ENCODE measurements around the gene ANKRD40.
A peak's percentile ranks its signal among the peaks of the same experiment; 100 is the strongest.

The ANKRD40 gene

DNA sequence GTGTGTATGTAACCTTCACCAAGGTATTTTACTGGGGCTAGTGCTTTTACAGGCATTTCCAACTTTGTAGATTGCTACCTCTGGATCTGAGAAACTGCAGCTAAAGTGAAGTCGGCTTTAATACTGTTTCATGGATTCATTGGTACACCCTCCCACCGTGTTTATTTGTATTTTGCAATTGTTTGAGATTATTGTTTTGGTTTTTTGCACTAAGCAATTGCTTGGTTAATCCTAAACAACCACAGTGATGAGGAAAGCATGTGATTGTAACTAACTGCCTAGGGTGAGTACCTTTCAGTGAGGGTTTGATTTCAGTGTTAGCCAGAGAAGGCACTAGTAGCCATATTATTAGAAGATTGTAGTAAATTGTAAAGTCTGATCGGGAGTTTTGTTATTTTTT lies 15.0 kb upstream of the ANKRD40 start:
- Histone ChIP-seq H3K18ac (ENCODE audit: low read length) (no peak overlapping the region), H2BK120ac (ENCODE audit: low read depth, low read length) (no peak overlapping the region), H2BK15ac (ENCODE audit: low read length) (no peak overlapping the region), H3K14ac (ENCODE audit: low read length) (no peak overlapping the region), H3K36me3 (replicated peaks in 1 of 2; ENCODE audit: control insufficient read depth in 2 of 2, insufficient read depth in 2 of 2, low read length in 2 of 2) (peaks cover 0 to 46% of the 10 kb centered on the region in 2 donors), H2BK5ac (ENCODE audit: low read length) (no peak overlapping the region), H3K9ac (ENCODE audit: low read depth, low read length, poor library complexity) (no peak overlapping the region), H3K9me3 (replicated peaks in 1 of 2; ENCODE audit: control insufficient read depth in 2 of 2, insufficient read depth in 1 of 2, low read depth in 1 of 2, low read length in 2 of 2) (peaks cover 0 to 2% of the 10 kb centered on the region in 2 donors), H3K79me1 (ENCODE audit: low read depth, low read length) (peaks cover 2% of the 10 kb centered on the region), H4K8ac (ENCODE audit: low read depth, low read length) (no peak overlapping the region), H4K91ac (ENCODE audit: low read depth, low read length, poor library complexity) (no peak overlapping the region), H3K4me2 (ENCODE audit: insufficient read depth, low read length, poor library complexity, severe bottlenecking) (no peak overlapping the region), H3K4me3 (ENCODE audit: low read length in 2 of 2) (no peak overlapping the region), H2AK5ac (ENCODE audit: low read depth, low read length) (no peak overlapping the region), H3K4ac (ENCODE audit: low read length) (no peak overlapping the region), H2BK12ac (ENCODE audit: low read length) (no peak overlapping the region), H3K27ac (replicated peaks; ENCODE audit: low read length) (no peak overlapping the region), H3K27me3 (ENCODE audit: control insufficient read depth in 3 of 3, insufficient read depth in 3 of 3, low read depth in 1 of 3, low read length in 3 of 3) (no peaks in the 10 kb centered on the region), H3K23ac (ENCODE audit: low read depth, low read length, poor library complexity) (no peak overlapping the region), H2AFZ (ENCODE audit: low read length) (no peak overlapping the region), H3K4me1 (ENCODE audit: control insufficient read depth in 2 of 2, insufficient read depth in 1 of 2, low read depth in 1 of 2, low read length in 2 of 2) (peaks cover 2 to 11% of the 10 kb centered on the region in 2 donors)
- DNase-seq (ENCODE audit: low spot score), result no peak
- WGBS, 2 donors (ENCODE audit: extremely low coverage in 2 of 2, insufficient read length in 2 of 2, insufficient replicate concordance in 1 of 2), result no CpG with 5 or more reads among the region's 3 CpGs

DNA sequence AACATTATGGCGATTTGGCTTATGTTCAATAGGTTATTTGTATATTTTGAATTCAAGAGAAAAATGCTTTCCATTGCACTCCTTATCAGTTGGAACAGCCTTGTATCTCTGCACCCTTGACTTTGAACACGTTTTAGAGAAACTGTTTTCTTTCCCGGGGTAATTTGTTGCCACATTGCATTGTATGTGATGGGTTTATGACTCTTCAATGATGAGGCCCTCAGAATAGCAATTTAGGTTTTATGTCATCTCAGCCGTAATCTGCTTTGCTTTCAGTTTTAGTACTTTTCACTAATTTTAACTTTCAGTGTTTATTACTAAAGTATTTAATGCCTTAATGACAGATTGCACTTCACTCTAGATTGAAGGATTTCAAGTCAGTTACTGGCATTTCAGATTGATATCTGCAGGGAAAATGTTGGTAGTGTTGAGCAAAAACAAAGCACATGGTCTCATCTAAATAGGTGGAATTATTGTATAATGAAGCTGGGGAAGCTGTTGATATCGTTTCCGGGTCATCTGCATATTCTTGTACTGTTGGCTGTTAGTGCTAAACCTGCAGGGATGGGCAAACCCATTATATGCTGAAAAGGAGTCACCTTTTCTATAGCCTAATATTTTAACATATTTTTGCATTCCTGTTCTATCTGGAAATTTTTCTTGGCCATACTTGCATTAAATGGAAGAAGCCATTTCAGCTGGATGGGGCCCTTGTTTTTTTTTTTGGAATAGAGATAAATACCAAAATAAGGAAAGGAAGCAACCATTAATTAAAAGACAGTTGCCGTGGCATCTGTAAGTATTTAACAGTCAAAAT lies 13.7 kb upstream of the ANKRD40 start:
- no peak overlapping the region for H2AFZ ChIP-seq (ENCODE audit: low read length)
- DNase-seq (ENCODE audit: low spot score), result no peak
- H4K8ac ChIP-seq (ENCODE audit: low read depth, low read length), result no peak overlapping the region
- no peak overlapping the region for H4K91ac ChIP-seq (ENCODE audit: low read depth, low read length, poor library complexity)
- H3K14ac ChIP-seq (ENCODE audit: low read length), result no peak overlapping the region
- H3K9me3 ChIP-seq (replicated peaks in 1 of 2; ENCODE audit: control insufficient read depth in 2 of 2, insufficient read depth in 1 of 2, low read depth in 1 of 2, low read length in 2 of 2), result no peaks in the 10 kb centered on the region
- H3K79me1 ChIP-seq (ENCODE audit: low read depth, low read length), result no peaks in the 10 kb centered on the region
- WGBS, 2 donors (ENCODE audit: extremely low coverage in 2 of 2, insufficient read length in 2 of 2, insufficient replicate concordance in 1 of 2), result no CpG with 5 or more reads among the region's 7 CpGs
- peak overlapping the region in 1 of 2 donors; percentile 98 for H3K4me3 ChIP-seq (ENCODE audit: low read length in 2 of 2)
- H3K23ac ChIP-seq (ENCODE audit: low read depth, low read length, poor library complexity), result no peak overlapping the region
- H3K4ac ChIP-seq (ENCODE audit: low read length), result no peak overlapping the region
- H3K4me1 ChIP-seq (ENCODE audit: control insufficient read depth in 2 of 2, insufficient read depth in 1 of 2, low read depth in 1 of 2, low read length in 2 of 2), result peaks cover 2 to 11% of the 10 kb centered on the region in 2 donors
- H2BK12ac ChIP-seq (ENCODE audit: low read length), result no peak overlapping the region
- H2BK120ac ChIP-seq (ENCODE audit: low read depth, low read length), result no peak overlapping the region
- H3K36me3 ChIP-seq (replicated peaks in 1 of 2; ENCODE audit: control insufficient read depth in 2 of 2, insufficient read depth in 2 of 2, low read length in 2 of 2), result peaks cover 0 to 44% of the 10 kb centered on the region in 2 donors
- H2BK15ac ChIP-seq (ENCODE audit: low read length), result no peak overlapping the region
- H3K9ac ChIP-seq (ENCODE audit: low read depth, low read length, poor library complexity), result no peak overlapping the region
- no peak overlapping the region for H2BK5ac ChIP-seq (ENCODE audit: low read length)
- H3K27ac ChIP-seq (replicated peaks; ENCODE audit: low read length), result no peak overlapping the region
- no peak overlapping the region for H3K18ac ChIP-seq (ENCODE audit: low read length)
- H2AK5ac ChIP-seq (ENCODE audit: low read depth, low read length), result no peak overlapping the region
- H3K27me3 ChIP-seq (ENCODE audit: control insufficient read depth in 3 of 3, insufficient read depth in 3 of 3, low read depth in 1 of 3, low read length in 3 of 3), result no peaks in the 10 kb centered on the region
- H3K4me2 ChIP-seq (ENCODE audit: insufficient read depth, low read length, poor library complexity, severe bottlenecking), result peak overlapping the region; percentile 48

DNA sequence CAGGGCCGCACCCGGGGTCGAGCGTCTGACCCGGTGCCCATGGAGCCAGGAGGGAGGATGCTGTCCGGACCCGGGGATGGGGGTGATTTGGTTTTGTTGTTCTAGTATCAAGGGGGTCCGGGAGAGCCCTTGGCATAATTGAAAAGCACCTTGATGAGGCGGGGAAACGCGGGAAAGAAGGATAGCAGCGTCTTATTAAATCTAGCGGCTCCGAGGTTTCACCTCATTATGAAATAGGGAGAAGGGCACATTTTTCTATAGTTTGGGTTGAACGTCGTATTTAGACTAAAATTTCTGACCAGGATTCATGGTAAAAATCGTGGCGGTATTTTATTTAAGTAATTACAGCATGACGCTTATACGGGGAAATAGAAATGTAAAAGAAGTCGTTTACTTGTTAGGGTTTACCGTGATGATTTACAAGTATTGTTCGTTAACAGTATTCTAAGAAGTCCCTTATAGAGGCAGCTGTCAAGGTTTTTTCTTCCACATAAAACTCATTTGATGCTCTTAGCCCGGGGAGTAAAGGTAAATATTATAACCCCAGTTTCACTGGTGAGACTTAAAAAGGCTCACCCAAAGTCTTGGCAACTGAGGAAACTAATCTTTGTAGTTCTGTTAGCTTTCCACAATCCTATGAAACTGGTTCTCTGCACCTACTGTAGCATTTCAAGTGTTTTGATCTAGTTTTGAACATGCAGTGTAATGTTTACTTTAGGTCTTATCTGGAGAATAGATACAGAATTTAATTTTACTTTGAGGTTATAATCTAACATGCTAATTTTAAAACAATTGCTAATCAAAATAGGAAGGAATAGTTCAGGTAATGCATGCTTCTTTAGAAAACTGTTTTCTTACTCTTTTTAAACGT lies 12.4 kb upstream of the ANKRD40 start:
- peak overlapping the region; percentile 43 for H2BK15ac ChIP-seq (ENCODE audit: low read length)
- H4K91ac ChIP-seq (ENCODE audit: low read depth, low read length, poor library complexity), result no peak overlapping the region
- H2AK5ac ChIP-seq (ENCODE audit: low read depth, low read length), result peak overlapping the region; percentile 99
- H3K23ac ChIP-seq (ENCODE audit: low read depth, low read length, poor library complexity), result peak overlapping the region; percentile 97
- H3K18ac ChIP-seq (ENCODE audit: low read length), result peak overlapping the region; percentile 100
- H3K14ac ChIP-seq (ENCODE audit: low read length), result peak overlapping the region; percentile 99
- DNase-seq (ENCODE audit: low spot score), result no peak
- no peak overlapping the region for H4K8ac ChIP-seq (ENCODE audit: low read depth, low read length)
- H3K4me2 ChIP-seq (ENCODE audit: insufficient read depth, low read length, poor library complexity, severe bottlenecking), result peak overlapping the region; percentile 69
- no peak overlapping the region for H3K4ac ChIP-seq (ENCODE audit: low read length)
- H2AFZ ChIP-seq (ENCODE audit: low read length), result peak overlapping the region; percentile 89
- peaks cover 0 to 32% of the 10 kb centered on the region in 2 donors for H3K36me3 ChIP-seq (replicated peaks in 1 of 2; ENCODE audit: control insufficient read depth in 2 of 2, insufficient read depth in 2 of 2, low read length in 2 of 2)
- no peaks in the 10 kb centered on the region for H3K79me1 ChIP-seq (ENCODE audit: low read depth, low read length)
- peak overlapping the region; percentile 98 for H3K27ac ChIP-seq (replicated peaks; ENCODE audit: low read length)
- peak overlapping the region; percentile 90 for H2BK120ac ChIP-seq (ENCODE audit: low read depth, low read length)
- H2BK12ac ChIP-seq (ENCODE audit: low read length), result no peak overlapping the region
- H3K4me3 ChIP-seq (ENCODE audit: low read length in 2 of 2), result peak overlapping the region; percentile 98
- H3K9ac ChIP-seq (ENCODE audit: low read depth, low read length, poor library complexity), result peak overlapping the region; percentile 97
- no peak overlapping the region for H2BK5ac ChIP-seq (ENCODE audit: low read length)
- H3K4me1 ChIP-seq (ENCODE audit: control insufficient read depth in 2 of 2, insufficient read depth in 1 of 2, low read depth in 1 of 2, low read length in 2 of 2), result peaks cover 2 to 11% of the 10 kb centered on the region in 2 donors
- H3K9me3 ChIP-seq (replicated peaks in 1 of 2; ENCODE audit: control insufficient read depth in 2 of 2, insufficient read depth in 1 of 2, low read depth in 1 of 2, low read length in 2 of 2), result no peaks in the 10 kb centered on the region
- WGBS, 2 donors (ENCODE audit: extremely low coverage in 2 of 2, insufficient read length in 2 of 2, insufficient replicate concordance in 1 of 2), result no CpG with 5 or more reads among the region's 25 CpGs
- H3K27me3 ChIP-seq (ENCODE audit: control insufficient read depth in 3 of 3, insufficient read depth in 3 of 3, low read depth in 1 of 3, low read length in 3 of 3), result no peaks in the 10 kb centered on the region

Data from neuronal stem cell (in vitro differentiated cells).